ENCODE results near the gene TMEM201. TPM values are rescaled to one million over a fixed set of nuclear protein-coding genes. Genes with fewer than 3 reads are reported as not detected.
A peak's percentile ranks its signal among the peaks of the same experiment; 100 is the strongest.

TMEM201 gene
- total and polyA plus RNA-seq, 2 of the 13 experiments (the other 11 are each of a cell fraction or from before 2014, with no cell fraction given) = 1.5 to 8.2 TPM

DNA sequence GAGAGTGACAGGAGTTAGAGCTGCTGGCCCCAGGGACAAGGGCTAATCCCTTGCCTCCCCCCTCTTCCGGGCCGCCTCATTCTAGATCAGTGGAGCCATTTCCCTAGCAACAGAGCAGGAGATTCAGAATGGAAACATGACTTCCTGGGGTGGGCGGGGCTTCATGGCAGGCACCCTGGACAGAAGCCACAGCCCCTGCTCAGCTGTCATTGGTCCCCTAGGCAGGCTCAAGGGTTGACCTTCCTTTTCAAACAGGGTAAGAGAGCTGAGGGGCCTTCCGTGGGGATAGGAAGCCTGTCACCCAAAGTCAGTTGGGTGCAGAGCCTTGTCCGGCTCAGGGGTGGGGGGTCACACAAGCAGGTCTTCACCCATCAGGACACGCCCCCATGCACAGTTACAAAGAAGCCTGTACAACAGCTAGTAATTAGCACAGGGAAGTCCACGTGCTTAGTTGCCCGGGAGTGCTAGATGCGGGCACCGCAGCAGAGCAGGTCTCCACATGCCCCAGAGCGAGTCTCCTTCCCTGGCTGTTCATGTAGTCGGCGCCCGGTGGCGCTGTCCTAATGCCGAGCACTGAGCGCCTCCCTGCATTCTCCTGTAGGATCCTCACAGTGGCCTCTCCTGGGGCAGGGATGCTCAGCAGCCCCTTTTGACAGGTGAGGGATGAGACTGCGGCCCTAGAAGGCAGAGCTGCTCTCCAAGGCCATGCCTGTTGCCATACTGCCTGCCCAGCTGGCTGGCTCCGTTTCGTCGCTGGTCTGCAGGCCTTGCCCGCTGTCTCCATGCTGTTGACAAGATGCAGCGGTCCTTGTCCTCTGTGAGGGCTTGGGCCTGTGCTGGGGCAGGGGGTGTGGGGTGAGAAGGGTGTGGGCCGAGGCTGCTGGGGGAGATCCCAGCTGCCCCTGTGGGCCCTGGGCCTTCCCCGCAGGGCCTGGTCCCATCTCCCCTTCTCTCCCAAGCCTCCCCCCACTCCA is 5.1 kb downstream of the TMEM201 start (continued):
- TF ChIP-seq, protein P1, sequence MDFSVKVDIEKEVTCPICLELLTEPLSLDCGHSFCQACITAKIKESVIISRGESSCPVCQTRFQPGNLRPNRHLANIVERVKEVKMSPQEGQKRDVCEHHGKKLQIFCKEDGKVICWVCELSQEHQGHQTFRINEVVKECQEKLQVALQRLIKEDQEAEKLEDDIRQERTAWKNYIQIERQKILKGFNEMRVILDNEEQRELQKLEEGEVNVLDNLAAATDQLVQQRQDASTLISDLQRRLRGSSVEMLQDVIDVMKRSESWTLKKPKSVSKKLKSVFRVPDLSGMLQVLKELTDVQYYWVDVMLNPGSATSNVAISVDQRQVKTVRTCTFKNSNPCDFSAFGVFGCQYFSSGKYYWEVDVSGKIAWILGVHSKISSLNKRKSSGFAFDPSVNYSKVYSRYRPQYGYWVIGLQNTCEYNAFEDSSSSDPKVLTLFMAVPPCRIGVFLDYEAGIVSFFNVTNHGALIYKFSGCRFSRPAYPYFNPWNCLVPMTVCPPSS (IDR thresholded peaks at IDR 0.05) = no peak
- TF ChIP-seq KDM1A (CRISPR knock-in tag; IDR thresholded peaks at IDR 0.05) = no peak
- no peak for TF ChIP-seq JUNB (CRISPR knock-in tag; IDR thresholded peaks at IDR 0.05; ENCODE audit: borderline replicate concordance)
- TF ChIP-seq DR1 (CRISPR knock-in tag; IDR thresholded peaks at IDR 0.05) = no peak
- TF ChIP-seq, protein P2, sequence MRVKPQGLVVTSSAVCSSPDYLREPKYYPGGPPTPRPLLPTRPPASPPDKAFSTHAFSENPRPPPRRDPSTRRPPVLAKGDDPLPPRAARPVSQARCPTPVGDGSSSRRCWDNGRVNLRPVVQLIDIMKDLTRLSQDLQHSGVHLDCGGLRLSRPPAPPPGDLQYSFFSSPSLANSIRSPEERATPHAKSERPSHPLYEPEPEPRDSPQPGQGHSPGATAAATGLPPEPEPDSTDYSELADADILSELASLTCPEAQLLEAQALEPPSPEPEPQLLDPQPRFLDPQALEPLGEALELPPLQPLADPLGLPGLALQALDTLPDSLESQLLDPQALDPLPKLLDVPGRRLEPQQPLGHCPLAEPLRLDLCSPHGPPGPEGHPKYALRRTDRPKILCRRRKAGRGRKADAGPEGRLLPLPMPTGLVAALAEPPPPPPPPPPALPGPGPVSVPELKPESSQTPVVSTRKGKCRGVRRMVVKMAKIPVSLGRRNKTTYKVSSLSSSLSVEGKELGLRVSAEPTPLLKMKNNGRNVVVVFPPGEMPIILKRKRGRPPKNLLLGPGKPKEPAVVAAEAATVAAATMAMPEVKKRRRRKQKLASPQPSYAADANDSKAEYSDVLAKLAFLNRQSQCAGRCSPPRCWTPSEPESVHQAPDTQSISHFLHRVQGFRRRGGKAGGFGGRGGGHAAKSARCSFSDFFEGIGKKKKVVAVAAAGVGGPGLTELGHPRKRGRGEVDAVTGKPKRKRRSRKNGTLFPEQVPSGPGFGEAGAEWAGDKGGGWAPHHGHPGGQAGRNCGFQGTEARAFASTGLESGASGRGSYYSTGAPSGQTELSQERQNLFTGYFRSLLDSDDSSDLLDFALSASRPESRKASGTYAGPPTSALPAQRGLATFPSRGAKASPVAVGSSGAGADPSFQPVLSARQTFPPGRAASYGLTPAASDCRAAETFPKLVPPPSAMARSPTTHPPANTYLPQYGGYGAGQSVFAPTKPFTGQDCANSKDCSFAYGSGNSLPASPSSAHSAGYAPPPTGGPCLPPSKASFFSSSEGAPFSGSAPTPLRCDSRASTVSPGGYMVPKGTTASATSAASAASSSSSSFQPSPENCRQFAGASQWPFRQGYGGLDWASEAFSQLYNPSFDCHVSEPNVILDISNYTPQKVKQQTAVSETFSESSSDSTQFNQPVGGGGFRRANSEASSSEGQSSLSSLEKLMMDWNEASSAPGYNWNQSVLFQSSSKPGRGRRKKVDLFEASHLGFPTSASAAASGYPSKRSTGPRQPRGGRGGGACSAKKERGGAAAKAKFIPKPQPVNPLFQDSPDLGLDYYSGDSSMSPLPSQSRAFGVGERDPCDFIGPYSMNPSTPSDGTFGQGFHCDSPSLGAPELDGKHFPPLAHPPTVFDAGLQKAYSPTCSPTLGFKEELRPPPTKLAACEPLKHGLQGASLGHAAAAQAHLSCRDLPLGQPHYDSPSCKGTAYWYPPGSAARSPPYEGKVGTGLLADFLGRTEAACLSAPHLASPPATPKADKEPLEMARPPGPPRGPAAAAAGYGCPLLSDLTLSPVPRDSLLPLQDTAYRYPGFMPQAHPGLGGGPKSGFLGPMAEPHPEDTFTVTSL (CRISPR knock-in tag; IDR thresholded peaks at IDR 0.05; ENCODE audit: borderline replicate concordance) = no peak
- no peak for TF ChIP-seq MATR3 (CRISPR knock-in tag; IDR thresholded peaks at IDR 0.05)
- TF ChIP-seq, protein P3, sequence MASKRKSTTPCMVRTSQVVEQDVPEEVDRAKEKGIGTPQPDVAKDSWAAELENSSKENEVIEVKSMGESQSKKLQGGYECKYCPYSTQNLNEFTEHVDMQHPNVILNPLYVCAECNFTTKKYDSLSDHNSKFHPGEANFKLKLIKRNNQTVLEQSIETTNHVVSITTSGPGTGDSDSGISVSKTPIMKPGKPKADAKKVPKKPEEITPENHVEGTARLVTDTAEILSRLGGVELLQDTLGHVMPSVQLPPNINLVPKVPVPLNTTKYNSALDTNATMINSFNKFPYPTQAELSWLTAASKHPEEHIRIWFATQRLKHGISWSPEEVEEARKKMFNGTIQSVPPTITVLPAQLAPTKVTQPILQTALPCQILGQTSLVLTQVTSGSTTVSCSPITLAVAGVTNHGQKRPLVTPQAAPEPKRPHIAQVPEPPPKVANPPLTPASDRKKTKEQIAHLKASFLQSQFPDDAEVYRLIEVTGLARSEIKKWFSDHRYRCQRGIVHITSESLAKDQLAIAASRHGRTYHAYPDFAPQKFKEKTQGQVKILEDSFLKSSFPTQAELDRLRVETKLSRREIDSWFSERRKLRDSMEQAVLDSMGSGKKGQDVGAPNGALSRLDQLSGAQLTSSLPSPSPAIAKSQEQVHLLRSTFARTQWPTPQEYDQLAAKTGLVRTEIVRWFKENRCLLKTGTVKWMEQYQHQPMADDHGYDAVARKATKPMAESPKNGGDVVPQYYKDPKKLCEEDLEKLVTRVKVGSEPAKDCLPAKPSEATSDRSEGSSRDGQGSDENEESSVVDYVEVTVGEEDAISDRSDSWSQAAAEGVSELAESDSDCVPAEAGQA (IDR thresholded peaks at IDR 0.05; ENCODE audit: low read depth) = no peak
- TF ChIP-seq, protein P3 (CRISPR knock-in tag; IDR thresholded peaks at IDR 0.05; ENCODE audit: borderline replicate concordance) = no peak
- peak; percentile 36; the same call in 1 of the 2 replicates for TF ChIP-seq KAT8 (CRISPR knock-in tag; IDR thresholded peaks at IDR 0.05)
- TF ChIP-seq, protein P4, sequence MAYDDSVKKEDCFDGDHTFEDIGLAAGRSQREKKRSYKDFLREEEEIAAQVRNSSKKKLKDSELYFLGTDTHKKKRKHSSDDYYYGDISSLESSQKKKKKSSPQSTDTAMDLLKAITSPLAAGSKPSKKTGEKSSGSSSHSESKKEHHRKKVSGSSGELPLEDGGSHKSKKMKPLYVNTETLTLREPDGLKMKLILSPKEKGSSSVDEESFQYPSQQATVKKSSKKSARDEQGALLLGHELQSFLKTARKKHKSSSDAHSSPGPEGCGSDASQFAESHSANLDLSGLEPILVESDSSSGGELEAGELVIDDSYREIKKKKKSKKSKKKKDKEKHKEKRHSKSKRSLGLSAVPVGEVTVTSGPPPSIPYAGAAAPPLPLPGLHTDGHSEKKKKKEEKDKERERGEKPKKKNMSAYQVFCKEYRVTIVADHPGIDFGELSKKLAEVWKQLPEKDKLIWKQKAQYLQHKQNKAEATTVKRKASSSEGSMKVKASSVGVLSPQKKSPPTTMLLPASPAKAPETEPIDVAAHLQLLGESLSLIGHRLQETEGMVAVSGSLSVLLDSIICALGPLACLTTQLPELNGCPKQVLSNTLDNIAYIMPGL (CRISPR knock-in tag; IDR thresholded peaks at IDR 0.05; ENCODE audit: borderline replicate concordance in 1 of 2, low read depth in 1 of 2) = peak in 1 of 2 experiments; percentile 21; a peak in 1 of 4 replicates
- TF ChIP-seq BHLHE40 (IDR thresholded peaks at IDR 0.05; ENCODE audit: low read length) = no peak
